GM18505 (cell line): ENCODE measurements around the gene RHBDF2.
"Not testable (repeated sequence)": the region's sequence is repeated elsewhere in the genome, so short reads cannot be mapped to it uniquely, and the experiment has no call there.

Experiments
- ATAC-seq: cut with Tn5 transposase; IDR thresholded peaks from one replicate; pipeline ENCODE4 v1.9.1; 2021; ENCODE audit not compliant: unreplicated experiment
- POLR2A ChIP-seq: IDR thresholded peaks from 4 replicates; pipeline ENCODE4 v1.6.1; 2011; ENCODE audit warnings: borderline replicate concordance; ENCODE audit not compliant: insufficient read depth, insufficient read length; ENCODE audit errors: extremely low read depth

The RHBDF2 gene

DNA sequence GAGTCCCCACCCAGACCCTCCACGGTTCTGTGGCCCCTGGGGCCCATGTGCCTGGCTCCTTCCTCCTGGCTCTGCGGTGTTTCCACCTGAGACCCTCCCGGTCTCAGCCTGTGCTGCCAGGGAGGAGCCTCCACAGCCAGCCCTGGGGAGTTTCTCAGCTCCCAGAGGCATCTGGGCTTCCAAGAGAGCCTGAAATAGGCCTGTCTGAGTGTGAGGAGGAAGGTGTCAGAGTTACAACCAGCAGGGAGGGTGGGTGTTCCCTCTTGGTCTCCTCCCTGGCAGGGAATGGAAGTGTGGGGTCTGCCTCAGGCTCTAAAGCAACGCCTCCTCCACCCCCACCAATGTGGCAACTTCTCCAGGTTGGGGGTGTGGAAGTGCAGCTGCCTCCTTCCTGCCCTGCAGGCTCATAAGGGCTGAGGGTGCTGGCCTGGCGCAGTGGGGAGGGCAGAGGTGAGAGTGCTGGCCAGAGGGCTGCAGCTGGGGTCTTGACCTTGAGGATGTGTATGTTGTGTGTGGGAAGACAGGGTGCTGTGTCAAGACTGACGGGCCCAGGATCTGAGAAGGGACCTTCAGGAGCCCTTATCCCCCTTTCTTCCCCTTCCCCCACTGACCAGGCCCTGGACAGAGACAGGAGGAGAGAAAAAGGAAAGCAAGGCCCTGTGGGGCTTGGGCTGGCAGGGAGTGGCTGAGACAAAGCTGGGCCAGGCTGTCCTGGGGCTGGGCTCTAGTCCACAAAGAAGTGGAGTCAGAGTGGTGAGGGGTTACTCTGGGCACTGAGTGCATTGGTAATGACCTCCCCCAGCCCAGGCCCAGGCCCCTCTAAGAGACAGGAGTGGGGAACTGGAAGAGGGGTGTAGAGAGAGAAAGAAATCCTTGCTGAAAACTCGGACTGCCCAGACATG is 33.9 kb upstream of the RHBDF2 start:
- TF ChIP-seq POLR2A, result no peak
- ATAC-seq, result no peak

DNA sequence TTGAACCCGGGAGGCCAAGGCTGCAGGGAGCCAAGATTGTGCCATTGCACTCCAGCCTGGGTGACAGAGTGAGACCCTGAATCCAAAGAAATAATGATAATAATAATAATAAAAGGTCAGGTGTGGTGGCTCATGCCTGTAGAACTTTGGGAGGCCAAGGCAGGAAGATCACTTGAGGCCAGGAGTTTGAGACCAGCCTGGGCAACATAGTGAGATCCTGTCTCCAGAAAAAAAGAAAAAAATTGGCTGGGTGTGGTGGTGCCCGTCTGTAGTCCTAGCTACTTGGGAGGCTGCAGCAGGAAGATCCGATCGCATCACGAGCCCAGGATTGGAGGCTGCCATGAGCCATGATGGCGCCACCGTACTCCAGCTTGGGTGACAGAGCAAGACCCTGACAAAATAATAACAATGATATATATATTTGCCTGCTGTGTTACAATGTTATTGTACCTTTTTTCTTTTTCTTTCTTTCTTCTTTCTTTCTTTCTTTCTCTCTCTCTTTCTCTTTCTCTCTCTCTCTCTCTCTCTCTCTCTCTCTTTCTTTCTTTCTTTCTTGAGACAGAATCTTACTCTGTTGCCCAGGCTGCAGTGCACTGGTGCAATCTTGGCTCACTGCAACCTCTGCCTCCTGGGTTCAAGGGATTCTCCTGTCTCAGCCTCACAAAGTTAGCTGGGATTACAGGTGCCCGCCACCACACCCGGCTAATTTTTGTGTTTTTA is 32.6 kb upstream of the RHBDF2 start:
- ATAC-seq, result not testable (repeated sequence)

DNA sequence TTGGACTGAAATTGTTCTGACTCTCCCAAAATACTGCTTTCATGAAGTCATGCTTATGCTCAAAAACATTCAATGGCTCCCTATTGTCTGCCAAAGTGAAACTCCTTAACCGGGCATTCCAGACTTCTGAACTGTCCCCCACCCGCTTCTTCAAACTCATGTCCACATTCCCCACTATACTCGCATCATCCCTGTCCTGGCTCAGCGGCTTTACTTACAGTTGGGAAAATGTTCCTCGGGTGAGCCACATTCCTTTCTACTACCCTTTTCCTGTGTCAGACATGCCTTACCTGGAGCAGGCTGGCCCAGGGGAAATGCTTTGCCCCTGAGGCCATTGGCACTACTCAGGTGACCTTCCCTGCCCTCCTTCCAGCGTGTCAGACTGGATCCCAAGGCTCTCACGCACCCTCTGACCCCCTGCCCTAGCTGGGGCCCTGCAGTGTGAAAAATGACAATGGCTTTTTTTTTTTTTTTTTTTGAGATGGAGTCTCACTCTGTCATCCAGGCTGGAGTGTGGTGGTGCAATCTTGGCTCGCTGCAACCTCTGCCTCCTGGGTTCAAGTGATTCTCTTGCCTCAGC is 30.9 kb upstream of the RHBDF2 start:
- no peak for TF ChIP-seq POLR2A
- ATAC-seq, result no peak

DNA sequence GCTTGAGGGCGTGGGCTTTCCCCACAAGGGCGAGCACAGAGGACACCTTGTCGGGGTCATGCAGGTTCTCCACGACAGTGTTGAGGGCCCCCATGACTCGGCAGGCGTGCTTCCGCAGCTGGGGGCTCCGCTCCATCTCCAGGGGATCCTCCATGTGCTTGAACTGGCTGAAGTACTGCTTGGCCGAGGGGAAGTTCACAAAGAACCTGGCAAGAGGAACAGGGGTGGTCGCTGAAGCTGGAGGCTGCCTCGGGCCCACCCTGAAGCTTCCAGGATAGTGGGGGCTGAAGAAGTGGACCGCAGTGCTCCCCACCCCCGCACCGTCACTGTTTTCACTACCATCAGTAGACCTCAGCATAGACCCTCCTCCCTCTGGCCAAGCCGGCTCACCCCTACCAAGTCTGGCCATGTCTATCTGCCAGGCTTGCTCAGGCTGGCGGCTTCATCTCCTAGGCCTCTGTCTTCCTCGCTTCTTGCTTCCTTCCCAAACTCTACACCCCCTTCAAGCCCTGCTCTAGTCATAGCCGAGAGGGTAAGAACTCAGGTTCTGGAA is 30.3 kb upstream of the RHBDF2 start:
- no peak for ATAC-seq

DNA sequence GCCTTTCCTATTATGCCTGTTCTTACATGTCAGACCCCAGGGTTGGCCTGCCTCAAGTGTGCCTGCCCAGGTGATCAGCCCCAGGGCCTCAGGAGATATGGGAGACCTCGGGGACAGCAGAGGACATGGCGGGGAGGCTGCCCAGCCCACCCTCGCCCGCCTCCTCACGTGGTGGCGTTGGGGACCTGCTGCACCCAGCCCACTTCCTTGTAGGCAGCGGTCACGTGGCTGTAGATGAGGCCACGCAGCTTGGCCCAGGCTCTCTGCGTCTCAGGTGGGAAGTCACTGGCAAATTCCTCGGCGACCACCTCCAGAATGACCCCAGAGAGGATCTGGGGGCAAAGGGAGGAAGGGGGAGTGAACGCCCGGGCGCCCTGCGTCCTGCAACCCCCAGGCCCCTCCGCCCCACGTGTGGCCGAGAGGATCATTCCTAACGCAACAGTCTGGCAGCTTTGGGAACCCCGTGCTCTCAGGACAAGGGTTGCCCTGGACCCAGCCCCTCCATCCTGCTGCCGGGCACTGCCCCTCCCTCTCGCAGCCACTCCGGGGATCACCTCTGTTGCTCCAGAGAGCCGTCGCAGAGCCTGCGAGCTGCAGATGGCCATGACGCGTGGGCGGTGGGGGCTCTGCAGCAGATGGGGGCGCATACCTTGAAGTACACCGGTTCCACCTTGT is 29.7 kb upstream of the RHBDF2 start:
- no peak for TF ChIP-seq POLR2A
- ATAC-seq, result no peak

More for the DNA sequence above, 30.3 kb upstream of the RHBDF2 start:
- no peak for TF ChIP-seq POLR2A

DNA sequence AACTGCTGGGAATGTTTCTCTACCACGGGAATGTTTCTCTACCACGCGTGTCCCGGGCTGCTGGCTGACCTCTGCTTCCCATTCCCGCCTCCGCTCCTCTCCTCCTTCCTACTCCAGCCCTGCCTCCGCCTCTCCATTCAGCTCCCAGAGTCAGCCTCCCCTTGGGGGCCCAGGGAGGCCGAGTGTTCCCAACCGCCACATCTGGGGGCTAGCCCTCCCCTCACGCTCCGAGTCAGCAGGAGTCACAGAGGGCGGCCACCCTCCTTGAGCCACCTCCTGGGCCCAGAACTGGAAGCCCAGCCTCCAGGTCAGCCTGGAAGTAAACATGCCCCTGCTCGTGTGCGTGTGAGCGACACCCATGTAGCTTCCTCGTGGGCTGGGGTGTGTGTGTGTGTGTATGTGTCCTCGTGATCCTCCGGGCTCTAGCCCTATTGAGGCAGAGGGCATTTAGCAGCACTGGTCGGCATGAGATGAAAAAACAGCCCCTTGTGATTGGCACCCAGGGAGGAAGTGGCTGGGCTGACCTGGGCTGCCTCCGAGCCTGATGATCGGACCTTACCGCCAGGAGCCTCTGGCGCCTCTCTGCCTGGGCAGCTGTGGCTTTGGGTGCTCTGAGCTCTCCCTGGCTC is 29.0 kb upstream of the RHBDF2 start:
- TF ChIP-seq POLR2A, result no peak
- no peak for ATAC-seq

DNA sequence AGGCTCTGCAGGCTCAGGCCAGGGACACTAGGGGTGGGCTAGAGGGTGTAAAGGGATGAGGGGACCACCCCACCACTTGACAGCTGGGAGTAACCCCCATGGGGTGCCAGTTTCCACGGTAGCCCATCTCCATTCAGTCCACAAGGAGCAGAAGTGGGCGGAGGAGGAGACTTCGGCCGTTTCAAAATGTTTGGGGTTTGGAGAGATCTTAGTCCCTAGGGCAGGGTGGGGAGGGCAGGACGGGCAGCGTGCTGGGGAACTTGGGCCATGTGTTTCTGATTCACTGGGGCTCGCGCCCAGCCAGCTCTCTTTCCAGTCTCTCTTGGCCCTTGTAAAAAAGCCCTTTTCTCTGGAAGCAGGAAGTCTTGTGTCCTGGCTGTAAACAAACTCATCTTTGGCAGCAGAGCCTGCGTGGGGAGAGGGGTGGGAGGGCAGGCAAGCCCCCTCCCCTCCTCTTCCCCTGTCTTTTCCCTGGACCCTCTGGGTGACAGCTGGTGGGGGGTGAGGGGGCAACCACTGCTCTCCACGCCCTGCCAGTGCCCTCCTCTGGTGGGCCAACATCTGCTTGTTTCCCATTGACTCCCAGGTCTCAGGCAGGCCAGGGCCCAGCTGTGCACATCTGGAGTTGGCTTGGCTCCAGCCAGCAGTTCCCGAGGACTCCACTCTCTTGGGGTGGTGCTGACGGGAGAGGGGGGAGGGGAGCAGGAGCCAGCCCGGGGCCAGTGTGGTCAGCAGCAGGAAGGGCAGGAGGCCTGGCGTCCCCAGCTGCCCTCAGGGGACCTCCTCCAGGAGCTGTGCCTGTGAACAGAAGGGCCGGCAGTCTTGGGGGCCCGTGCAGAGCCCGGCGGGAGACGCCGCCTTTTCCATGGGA is 28.2 kb upstream of the RHBDF2 start:
- TF ChIP-seq POLR2A, result no peak
- no peak for ATAC-seq

DNA sequence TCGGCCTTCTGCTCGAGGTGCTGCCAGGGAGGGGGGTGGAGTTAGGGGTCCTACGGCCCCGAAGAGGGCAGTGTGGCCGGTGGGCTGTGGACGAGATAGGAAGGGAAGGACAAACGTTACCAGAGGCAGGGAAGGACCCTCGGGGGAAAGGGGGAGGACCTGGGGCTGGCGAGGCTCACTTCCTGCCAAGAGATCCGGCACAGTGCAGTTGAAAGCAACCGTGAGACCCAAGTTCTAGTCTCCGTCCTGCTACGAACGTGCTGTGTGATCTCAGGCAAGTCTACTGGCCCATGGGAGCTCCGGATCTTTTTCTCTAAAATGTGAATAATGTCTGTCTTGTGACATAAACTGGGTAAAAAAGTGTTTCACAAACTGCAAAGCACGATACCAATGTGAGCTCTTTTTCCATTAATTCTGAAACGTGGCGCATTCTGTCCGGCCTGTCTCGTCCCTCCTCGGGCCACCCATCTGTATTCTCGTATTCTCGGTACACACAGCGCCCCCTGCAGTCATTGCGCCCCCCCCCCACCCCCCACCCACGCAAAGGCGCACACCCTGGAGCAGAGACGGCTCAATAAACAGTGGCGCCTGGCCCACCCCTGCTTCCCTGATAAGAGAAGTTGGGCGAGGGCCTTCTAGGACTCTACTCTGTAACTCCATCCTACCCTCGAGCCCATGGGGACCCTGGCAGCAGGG is 27.5 kb upstream of the RHBDF2 start:
- no peak for ATAC-seq
- TF ChIP-seq POLR2A, result no peak

DNA sequence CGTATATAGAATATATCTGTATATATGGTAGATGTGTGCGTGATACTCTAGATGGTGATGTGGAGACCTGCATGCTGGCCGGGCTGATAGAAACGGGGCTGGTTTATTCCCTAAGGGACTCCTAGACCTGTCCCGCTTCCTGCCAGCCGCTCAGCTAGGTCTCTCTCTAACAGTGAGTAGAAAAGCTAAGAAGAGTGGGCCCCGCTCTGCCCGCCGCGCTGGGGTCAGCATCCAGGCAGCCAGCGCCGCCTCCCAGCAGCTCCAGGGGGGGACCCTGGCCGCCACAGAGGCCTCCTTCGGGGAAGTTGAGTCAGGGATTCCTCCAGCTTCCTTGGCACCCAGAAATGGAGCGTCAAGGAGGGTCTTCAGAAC is 26.9 kb upstream of the RHBDF2 start:
- ATAC-seq, result no peak

DNA sequence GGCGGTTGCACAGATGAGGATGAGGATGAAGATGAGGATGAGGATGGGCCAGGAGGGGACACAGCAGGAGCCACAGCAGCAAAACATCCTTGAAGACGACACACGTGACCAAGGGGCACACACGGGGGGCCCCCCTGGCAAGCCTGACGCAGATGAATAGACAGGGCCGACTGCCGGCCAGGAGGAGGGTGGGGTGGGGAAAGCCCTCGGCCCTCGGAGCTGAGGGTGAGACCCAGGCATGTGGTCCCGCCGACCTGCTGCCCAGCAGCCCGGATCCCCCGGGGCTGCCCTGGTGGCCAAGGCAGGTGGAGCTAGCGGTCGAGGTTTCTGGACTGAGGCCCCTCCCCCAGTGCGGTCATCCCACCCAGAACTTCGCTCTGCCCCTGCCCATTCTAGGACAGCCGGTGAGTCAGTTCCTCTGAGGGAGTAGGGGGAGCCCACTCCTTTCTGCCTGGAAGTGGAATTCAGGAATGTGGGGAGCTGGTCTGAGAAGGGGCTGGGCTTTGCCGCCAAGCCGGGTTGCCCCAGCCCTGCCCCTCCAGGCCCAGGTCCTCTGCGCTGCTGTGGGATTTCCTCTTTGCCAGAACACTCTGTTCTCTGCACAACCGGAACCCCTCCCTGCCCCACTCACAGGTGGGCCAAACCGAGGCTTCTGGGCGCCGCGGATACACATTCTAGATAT is 26.3 kb upstream of the RHBDF2 start:
- no peak for ATAC-seq

More for the DNA sequence above, 26.9 kb upstream of the RHBDF2 start:
- TF ChIP-seq POLR2A, result no peak

DNA sequence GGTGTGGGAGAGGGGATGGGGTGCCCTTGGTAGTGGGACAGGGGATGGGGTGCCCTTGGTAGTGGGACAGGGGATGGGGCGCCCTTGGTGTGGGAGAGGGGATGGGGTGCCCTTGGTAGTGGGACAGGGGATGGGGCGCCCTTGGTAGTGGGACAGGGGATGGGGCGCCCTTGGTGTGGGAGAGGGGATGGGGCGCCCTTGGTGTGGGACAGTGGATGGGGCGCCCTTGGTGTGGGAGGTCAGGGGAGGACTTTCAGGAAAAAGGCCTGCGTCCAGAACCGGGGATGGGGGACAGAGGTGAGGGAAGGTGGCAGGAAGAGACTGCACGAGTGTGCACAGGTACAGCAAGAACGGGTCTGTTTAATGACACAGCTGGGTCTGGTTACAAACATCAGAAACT is 25.8 kb upstream of the RHBDF2 start:
- ATAC-seq, result not testable (repeated sequence)

More for the DNA sequence above, 26.3 kb upstream of the RHBDF2 start:
- no peak for TF ChIP-seq POLR2A

DNA sequence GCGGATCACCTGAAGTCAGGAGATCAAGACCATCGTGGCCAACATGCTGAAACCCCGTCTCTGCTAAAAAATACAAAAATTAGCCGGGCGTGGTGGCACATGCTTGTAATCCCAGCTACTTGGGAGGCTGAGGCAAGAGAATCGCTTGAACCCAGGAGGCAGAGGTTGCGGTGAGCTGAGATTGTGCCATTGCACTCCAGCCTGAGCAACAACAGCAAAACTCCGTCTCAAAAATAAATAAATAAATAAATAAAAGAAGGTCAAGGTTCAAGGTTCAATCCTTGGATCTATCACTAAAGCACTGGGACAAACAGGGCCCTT is 24.2 kb upstream of the RHBDF2 start:
- not testable (repeated sequence) for ATAC-seq
